GM19193 (cell line): ENCODE results near the gene AFF4.

ENCODE experiments used
- POLR2A ChIP-seq: IDR thresholded peaks from 4 replicates; pipeline ENCODE4 v1.6.1; 2011; ENCODE audit not compliant: insufficient read depth, insufficient read length; ENCODE audit errors: extremely low read depth

Gene AFF4

DNA sequence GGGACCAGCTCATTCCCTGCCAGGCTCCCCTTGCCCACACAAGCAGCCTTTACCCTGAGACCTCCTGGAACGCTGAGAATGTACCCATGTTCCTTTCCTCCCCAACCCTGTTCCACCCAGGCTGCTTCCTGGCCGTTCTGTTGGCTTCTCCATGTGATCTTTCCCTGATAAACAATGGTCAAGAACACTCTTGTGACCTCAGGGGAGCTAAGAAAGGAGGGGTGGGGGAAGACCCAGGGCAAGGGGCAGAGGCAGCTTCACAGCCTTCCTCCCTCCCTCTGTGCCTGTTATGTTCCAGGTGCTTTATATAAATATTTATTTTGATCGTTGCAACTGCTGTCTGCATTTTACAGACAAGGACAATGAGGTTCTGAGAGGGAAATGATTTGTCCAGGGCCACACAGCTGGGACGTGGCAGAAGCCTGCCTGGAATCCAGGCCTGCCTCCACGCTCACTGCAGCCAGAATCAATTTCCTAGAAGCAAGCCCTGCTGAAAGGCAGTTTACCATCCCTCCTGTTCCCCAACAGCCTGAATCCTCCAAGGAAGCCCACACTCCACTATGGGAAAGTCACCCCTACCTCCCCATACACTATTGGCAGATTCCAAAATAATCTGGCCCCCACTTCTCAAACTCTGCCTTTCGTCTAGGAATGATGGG lies 136.9 kb downstream of the AFF4 start:
- TF ChIP-seq POLR2A, result no peak

DNA sequence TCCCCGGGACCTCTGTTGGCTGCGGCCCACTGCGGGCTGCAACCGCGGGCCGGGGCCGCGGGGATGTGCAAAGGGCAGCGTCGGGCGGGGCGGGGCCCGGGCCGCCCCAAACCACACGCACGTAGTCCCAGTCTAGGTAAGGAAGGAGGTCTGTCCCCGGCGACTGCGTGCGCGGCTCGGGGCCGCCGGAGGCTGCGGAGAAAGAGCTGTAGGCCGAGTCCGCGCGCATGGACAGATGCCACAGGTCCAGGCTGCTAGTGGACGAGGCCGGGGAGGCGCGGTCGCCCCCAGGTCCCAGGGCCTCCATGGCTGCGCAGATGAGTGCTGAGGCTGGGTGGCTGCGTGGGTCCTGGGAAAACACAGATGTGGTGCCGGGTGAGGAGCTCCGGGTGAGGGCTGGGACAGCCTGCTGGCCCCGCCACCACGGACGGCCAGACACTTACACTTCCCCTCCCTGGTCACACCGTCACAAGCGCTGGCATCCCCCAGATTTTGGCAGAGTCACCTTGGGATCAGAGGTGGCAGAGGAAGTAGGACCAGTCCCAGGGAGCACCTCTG lies 137.5 kb downstream of the AFF4 start:
- TF ChIP-seq POLR2A, result no peak
